Activated B cell treated with CpG ODN at 0.5 μM for 24 hours (primary cell): Measurements from ENCODE around the gene MDP1. TPM values are rescaled to one million over a fixed set of nuclear protein-coding genes. Genes with fewer than 3 reads are reported as not detected.

Source experiments
- ATAC-seq: fragments of 200-7000 bp; cut with Tn5 transposase; one replicate; pipeline ENCODE4 v1.10.0; 2021; ENCODE audit warnings: low read depth, mild to moderate bottlenecking, moderate library complexity
- CTCF ChIA-PET: fragments of 350-600 bp; sonication (Branson Sonifier 250); formaldehyde crosslinking; loops from one replicate; lab custom pipeline; 2021; ENCODE audit warnings: antibody characterized with exemption; lab: Charles Lee
- POLR2A ChIA-PET: fragments of 350-600 bp; sonication (Branson Sonifier 250); formaldehyde crosslinking; loops from one replicate; lab custom pipeline; 2021; ENCODE audit warnings: antibody characterized with exemption; lab: Charles Lee
- DNase-seq: peaks from one replicate; pipeline ENCODE4 v3.0.0; 2022
- H3K27ac Mint-ChIP-seq: one replicate; pipeline ENCODE4 v1.8.0; 2020; ENCODE audit warnings: mixed read lengths
- H3K27me3 Mint-ChIP-seq: one replicate; pipeline ENCODE4 v1.8.0; 2021; ENCODE audit warnings: mixed read lengths
- H3K36me3 Mint-ChIP-seq: one replicate; pipeline ENCODE4 v1.8.0; 2021; ENCODE audit warnings: low read depth, mixed read lengths
- H3K4me1 Mint-ChIP-seq: one replicate; pipeline ENCODE4 v1.8.0; 2021; ENCODE audit warnings: mixed read lengths
- H3K4me3 Mint-ChIP-seq: one replicate; pipeline ENCODE4 v1.8.0; 2020; ENCODE audit warnings: mild to moderate bottlenecking, mixed read lengths
- H3K9me3 Mint-ChIP-seq: one replicate; pipeline ENCODE4 v1.8.0; 2020; ENCODE audit warnings: mixed read lengths
- intact Hi-C: fragments of 100-400 bp; cut with micrococcal nuclease; formaldehyde crosslinking; loops from one replicate; pipeline ENCODE4 v1.15.1; 2024
- total RNA-seq: library from RNA; stranded (reverse); gene quantifications from 2 replicates; pipeline ENCODE4 v1.2.3, GENCODE V29; 2022
- TF ChIP-seq, protein P1 (sequence below): fragments of 200-600 bp; IDR thresholded peaks from one replicate; pipeline ENCODE4 v1.8.0; 2022; ENCODE audit warnings: antibody characterized with exemption, mild to moderate bottlenecking

MDP1 gene
- total RNA-seq, 1 donor from 2014 or later = 16.3 TPM

DNA sequence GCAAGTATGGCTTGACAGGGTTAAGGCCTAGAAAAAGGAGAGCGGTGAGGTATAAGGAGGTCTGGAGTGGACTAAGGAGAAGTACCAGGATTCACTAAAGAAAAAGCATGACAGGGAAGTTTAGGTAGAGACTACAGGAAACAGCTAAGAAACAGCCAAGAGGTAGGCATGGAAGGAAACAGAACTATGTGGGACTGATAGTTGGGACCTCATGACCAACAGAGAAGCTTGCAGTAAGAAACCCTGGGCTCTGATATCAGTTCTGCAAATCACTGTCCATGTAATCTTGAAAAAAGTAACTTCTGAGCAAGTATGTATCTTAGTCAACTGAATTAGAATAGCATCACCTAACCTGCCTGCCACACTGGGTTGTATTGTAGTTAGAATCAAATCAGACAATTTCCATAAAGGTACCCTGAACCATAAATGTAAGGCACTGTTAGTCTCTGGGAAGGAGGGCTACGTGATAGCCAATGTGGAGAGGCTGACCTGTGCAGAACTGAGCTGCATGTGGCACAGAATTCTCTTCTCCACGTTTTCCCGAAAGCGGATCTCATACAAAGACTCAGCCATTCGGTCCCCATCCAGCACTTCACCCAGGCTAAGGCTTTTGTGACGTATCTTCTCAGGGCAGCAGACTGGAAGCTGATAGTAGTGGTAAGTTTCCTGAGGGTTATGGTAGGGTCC is 21.5 kb downstream of the MDP1 start:
- H3K36me3 Mint-ChIP-seq = peaks cover 46% of the 10 kb centered on the region
- H3K27ac Mint-ChIP-seq = peak overlapping the region; percentile 97
- ATAC-seq = no peak
- TF ChIP-seq, protein P1, sequence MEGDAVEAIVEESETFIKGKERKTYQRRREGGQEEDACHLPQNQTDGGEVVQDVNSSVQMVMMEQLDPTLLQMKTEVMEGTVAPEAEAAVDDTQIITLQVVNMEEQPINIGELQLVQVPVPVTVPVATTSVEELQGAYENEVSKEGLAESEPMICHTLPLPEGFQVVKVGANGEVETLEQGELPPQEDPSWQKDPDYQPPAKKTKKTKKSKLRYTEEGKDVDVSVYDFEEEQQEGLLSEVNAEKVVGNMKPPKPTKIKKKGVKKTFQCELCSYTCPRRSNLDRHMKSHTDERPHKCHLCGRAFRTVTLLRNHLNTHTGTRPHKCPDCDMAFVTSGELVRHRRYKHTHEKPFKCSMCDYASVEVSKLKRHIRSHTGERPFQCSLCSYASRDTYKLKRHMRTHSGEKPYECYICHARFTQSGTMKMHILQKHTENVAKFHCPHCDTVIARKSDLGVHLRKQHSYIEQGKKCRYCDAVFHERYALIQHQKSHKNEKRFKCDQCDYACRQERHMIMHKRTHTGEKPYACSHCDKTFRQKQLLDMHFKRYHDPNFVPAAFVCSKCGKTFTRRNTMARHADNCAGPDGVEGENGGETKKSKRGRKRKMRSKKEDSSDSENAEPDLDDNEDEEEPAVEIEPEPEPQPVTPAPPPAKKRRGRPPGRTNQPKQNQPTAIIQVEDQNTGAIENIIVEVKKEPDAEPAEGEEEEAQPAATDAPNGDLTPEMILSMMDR = no peak
- H3K4me3 Mint-ChIP-seq = peak overlapping the region; percentile 96
- H3K27me3 Mint-ChIP-seq = no peaks in the 10 kb centered on the region
- no peaks in the 10 kb centered on the region for H3K9me3 Mint-ChIP-seq
- DNase-seq = no peak
- POLR2A ChIA-PET = interaction anchor here (1.0 to 4.1 kb wide), 10 partner anchors 13 to 103 kb away, joined by 3 to 143 read pairs (median 17); partner anchors contain the start of genes CHMP4A, IRF9, MDP1 and PCK2
- intact Hi-C loops = loop anchor here (2.0 kb wide), 1 partner anchor 76 kb away; the partner anchor contains the start of gene RABGGTA
- H3K4me1 Mint-ChIP-seq = peaks cover 49% of the 10 kb centered on the region
- CTCF ChIA-PET = interaction anchor here (1.9 kb wide), 1 partner anchor 34 kb away, joined by 7 read pairs; the partner anchor contains the start of gene IRF9

DNA sequence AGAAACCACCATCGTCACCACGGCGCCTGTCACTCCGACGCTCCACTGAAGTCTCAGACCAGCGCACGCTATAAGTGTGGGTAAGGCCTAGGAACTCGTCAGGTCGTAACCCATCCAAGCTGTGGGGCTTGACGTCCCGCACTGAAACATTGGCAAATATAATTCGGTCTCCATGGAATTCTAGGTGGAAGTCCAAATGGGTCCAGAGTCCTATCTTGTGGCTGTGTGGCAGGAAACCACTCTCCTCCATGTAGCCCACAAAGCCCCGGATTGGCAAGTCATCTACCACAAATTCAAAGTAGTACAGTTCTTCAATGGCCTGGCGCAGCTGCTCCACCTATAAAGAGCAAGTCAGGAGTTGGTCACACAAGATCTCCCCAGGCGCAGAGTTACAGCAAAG is 22.9 kb downstream of the MDP1 start:
- DNase-seq = no peak
- POLR2A ChIA-PET = interaction anchor here (3.1 to 3.8 kb wide), 2 partner anchors 32 to 49 kb away, joined by 22 to 38 read pairs; partner anchors contain the start of genes IRF9 and TINF2
- ATAC-seq = no peak
- Mint-ChIP-seq H3K27ac (peak overlapping the region; percentile 1), H3K4me1 (peaks cover 51% of the 10 kb centered on the region), H3K36me3 (peaks cover 42% of the 10 kb centered on the region), H3K9me3 (no peaks in the 10 kb centered on the region), H3K4me3 (no peak overlapping the region), H3K27me3 (no peaks in the 10 kb centered on the region)
- intact Hi-C loops = no loop called here
- CTCF ChIA-PET = no interaction called here
- TF ChIP-seq, protein P1 = no peak

DNA sequence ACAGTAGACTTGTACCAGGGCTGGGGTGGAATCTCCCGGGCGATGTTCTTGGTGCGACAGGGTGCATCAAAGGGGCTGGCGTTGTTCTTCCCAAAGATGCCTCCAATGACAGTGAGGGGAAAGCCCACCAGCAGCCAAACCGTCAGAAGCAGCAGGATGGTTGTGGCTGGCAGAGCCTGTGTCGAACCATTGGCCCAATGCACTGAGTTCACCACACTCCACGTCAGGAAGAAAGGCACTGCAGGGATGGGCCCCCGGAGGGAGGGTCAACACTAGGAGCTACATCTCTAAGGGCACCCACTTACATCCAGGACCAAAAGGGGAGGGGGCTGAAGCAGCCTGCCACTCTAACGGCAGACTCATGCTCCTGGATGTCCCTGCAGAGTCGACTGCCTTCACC is 25.4 kb downstream of the MDP1 start:
- peak overlapping the region; percentile 4 for H3K27ac Mint-ChIP-seq
- peaks cover 55% of the 10 kb centered on the region for H3K36me3 Mint-ChIP-seq
- H3K4me3 Mint-ChIP-seq = no peak overlapping the region
- CTCF ChIA-PET = no interaction called here
- no peaks in the 10 kb centered on the region for H3K9me3 Mint-ChIP-seq
- TF ChIP-seq, protein P1 = no peak
- POLR2A ChIA-PET = interaction anchor here (0.6 to 0.7 kb wide), 3 partner anchors 22 to 89 kb away, joined by 3 to 8 read pairs (median 3); no protein-coding TSS in a partner anchor
- no peak for ATAC-seq
- intact Hi-C loops = no loop called here
- H3K27me3 Mint-ChIP-seq = no peaks in the 10 kb centered on the region
- DNase-seq = no peak
- peaks cover 46% of the 10 kb centered on the region for H3K4me1 Mint-ChIP-seq

DNA sequence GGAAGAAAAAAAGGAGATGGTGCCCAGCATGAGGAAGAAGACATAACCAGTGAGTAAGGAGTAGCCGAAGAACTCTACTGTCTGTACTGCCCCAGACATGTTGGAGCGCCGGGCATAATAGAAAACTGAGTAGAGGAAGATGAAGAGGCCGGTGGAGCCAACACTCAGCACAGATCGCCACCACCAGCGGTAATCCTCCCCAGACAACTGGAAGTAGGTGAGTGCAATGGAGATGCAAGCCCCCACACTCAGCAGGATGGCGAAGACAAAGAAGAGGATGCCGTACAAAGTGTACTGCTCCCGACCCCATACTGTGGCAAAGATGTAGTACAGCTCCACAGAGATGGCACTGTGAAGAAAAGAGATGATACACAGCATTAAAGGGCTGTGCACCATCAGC is 26.4 kb downstream of the MDP1 start:
- peaks cover 60% of the 10 kb centered on the region for H3K36me3 Mint-ChIP-seq

More for the DNA sequence above, 26.4 kb downstream of the MDP1 start:
- DNase-seq (no peak), ATAC-seq (no peak)
- peaks cover 39% of the 10 kb centered on the region for H3K4me1 Mint-ChIP-seq
- CTCF ChIA-PET = interaction anchor here (0.8 to 2.6 kb wide), 4 partner anchors 24 to 118 kb away, joined by 3 to 11 read pairs (median 7); partner anchors contain the start of genes CHMP4A, CIDEB and IRF9
- intact Hi-C loops = loop anchor here (2.0 kb wide), 1 partner anchor 43 kb away; the partner anchor contains the start of genes PSME2 and RNF31
- no peaks in the 10 kb centered on the region for H3K9me3 Mint-ChIP-seq
- H3K27ac Mint-ChIP-seq = peak overlapping the region; percentile 87
- TF ChIP-seq, protein P1 = no peak
- H3K4me3 Mint-ChIP-seq = no peak overlapping the region
- POLR2A ChIA-PET = interaction anchor here (0.6 to 3.7 kb wide), 16 partner anchors 7 to 107 kb away, joined by 3 to 44 read pairs (median 6); partner anchors contain the start of genes CHMP4A, DCAF11, EMC9 and IRF9
- no peaks in the 10 kb centered on the region for H3K27me3 Mint-ChIP-seq
